HG03097 (cell line): Measurements from ENCODE around the gene DGCR2.
"Not testable (repeated sequence)": the region's sequence is repeated elsewhere in the genome, so short reads cannot be mapped to it uniquely, and the experiment has no call there.

Experiments
- ATAC-seq: cut with Tn5 transposase; IDR thresholded peaks from one replicate; pipeline ENCODE4 v1.9.1; 2021; ENCODE audit not compliant: unreplicated experiment, low FRiP score

The DGCR2 gene

GRCh38 chr22:19084586-19084985 is 37.6 kb downstream of the DGCR2 start:
- ATAC-seq, result not testable (repeated sequence)

GRCh38 chr22:19084126-19084525 is 38.1 kb downstream of the DGCR2 start:
- ATAC-seq, result not testable (repeated sequence)

- ATAC-seq, result no peak
These were observed 39.4 kb downstream of the DGCR2 start for GRCh38 chr22:19082793-19083192.

GRCh38 chr22:19082101-19082500 is 40.1 kb downstream of the DGCR2 start:
- ATAC-seq, result no peak

GRCh38 chr22:19081351-19081750 is 40.9 kb downstream of the DGCR2 start:
- ATAC-seq, result no peak

- no peak for ATAC-seq
These were observed 41.4 kb downstream of the DGCR2 start for GRCh38 chr22:19080853-19081252.

- no peak for ATAC-seq
These were observed 42.5 kb downstream of the DGCR2 start for GRCh38 chr22:19079691-19080090.

- ATAC-seq, result no peak
These were observed 46.8 kb downstream of the DGCR2 start for GRCh38 chr22:19075404-19075803.

GRCh38 chr22:19072853-19073252 is 49.4 kb downstream of the DGCR2 start:
- ATAC-seq, result not testable (repeated sequence)

- no peak for ATAC-seq
These were observed 51.6 kb downstream of the DGCR2 start for GRCh38 chr22:19070397-19071169.

GRCh38 chr22:19069451-19069850 is 52.8 kb downstream of the DGCR2 start:
- no peak for ATAC-seq

GRCh38 chr22:19068784-19069271 is 53.4 kb downstream of the DGCR2 start:
- ATAC-seq, result no peak

GRCh38 chr22:19067696-19068348 is 54.4 kb downstream of the DGCR2 start:
- ATAC-seq, result no peak

- ATAC-seq, result no peak
These were observed 55.5 kb downstream of the DGCR2 start for GRCh38 chr22:19066531-19067271.

GRCh38 chr22:19065929-19066328 is 56.3 kb downstream of the DGCR2 start:
- ATAC-seq, result no peak

GRCh38 chr22:19065298-19065859 is 56.8 kb downstream of the DGCR2 start:
- ATAC-seq, result no peak

- ATAC-seq, result no peak
These were observed 57.7 kb downstream of the DGCR2 start for GRCh38 chr22:19064354-19065054.

GRCh38 chr22:19063581-19064353 is 58.4 kb downstream of the DGCR2 start:
- no peak for ATAC-seq

GRCh38 chr22:19062943-19063308 is 59.3 kb downstream of the DGCR2 start:
- ATAC-seq, result no peak
